Measurements from ENCODE around the gene CDIPT.

DNA sequence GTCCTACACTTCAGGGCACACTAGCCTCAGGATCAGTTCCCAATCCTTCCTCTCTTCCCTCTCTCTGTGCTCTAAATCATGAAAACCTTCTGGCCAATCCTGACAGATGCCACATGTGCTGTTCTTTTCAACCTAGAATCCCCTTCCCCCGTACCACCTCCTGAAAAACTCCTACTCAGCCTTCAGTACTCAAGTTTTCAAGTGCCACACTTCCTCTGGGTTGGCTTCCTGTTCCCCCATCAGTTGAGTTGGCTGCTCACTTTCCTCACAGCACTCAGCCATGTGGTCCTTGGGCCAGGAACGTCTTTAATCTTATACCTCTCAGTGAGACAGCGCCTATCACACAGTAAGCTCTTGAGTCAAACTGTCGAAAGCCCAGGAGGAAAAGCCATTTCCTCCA, 40.6 kb upstream of the CDIPT start:
- TF ChIP-seq, protein P1, sequence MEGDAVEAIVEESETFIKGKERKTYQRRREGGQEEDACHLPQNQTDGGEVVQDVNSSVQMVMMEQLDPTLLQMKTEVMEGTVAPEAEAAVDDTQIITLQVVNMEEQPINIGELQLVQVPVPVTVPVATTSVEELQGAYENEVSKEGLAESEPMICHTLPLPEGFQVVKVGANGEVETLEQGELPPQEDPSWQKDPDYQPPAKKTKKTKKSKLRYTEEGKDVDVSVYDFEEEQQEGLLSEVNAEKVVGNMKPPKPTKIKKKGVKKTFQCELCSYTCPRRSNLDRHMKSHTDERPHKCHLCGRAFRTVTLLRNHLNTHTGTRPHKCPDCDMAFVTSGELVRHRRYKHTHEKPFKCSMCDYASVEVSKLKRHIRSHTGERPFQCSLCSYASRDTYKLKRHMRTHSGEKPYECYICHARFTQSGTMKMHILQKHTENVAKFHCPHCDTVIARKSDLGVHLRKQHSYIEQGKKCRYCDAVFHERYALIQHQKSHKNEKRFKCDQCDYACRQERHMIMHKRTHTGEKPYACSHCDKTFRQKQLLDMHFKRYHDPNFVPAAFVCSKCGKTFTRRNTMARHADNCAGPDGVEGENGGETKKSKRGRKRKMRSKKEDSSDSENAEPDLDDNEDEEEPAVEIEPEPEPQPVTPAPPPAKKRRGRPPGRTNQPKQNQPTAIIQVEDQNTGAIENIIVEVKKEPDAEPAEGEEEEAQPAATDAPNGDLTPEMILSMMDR (conservative IDR thresholded peaks at IDR 0.05; ENCODE audit: low read length): no peak
- TF ChIP-seq EZH2phosphoT487 (IDR thresholded peaks at IDR 0.05; ENCODE audit: borderline replicate concordance, low read depth, low read length): no peak
